ENCODE measurements around the gene SLC22A15. TPM values are rescaled to one million over a fixed set of nuclear protein-coding genes. Genes with fewer than 3 reads are reported as not detected.

Gene SLC22A15
- total and polyA plus RNA-seq, 8 donors = 1.5 to 4.9 (median 3.3) TPM

- H3K27me3 ChIP-seq = no peaks in the 10 kb centered on the region
- H3K4me1 ChIP-seq = no peaks in the 10 kb centered on the region
- FAIRE-seq = no peak
- H3K4me3 ChIP-seq = no peak overlapping the region
- WGBS, 2 donors = 76 to 78% methylated on average over 6 of the region's 6 CpGs
- no peaks in the 10 kb centered on the region for H3K36me3 ChIP-seq
- ATAC-seq = no peak
- TF ChIP-seq, protein P1, sequence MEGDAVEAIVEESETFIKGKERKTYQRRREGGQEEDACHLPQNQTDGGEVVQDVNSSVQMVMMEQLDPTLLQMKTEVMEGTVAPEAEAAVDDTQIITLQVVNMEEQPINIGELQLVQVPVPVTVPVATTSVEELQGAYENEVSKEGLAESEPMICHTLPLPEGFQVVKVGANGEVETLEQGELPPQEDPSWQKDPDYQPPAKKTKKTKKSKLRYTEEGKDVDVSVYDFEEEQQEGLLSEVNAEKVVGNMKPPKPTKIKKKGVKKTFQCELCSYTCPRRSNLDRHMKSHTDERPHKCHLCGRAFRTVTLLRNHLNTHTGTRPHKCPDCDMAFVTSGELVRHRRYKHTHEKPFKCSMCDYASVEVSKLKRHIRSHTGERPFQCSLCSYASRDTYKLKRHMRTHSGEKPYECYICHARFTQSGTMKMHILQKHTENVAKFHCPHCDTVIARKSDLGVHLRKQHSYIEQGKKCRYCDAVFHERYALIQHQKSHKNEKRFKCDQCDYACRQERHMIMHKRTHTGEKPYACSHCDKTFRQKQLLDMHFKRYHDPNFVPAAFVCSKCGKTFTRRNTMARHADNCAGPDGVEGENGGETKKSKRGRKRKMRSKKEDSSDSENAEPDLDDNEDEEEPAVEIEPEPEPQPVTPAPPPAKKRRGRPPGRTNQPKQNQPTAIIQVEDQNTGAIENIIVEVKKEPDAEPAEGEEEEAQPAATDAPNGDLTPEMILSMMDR (IDR thresholded peaks at IDR 0.05) = no peak
- H3K27ac ChIP-seq = no peak overlapping the region
- no peak for DNase-seq
- intact Hi-C loops (cut with DNase I) = no loop called here
- no peaks in the 10 kb centered on the region for H3K9me3 ChIP-seq
Measured at GRCh38 chr1:115939455-115939854, 36.9 kb upstream of the SLC22A15 start.

DNA sequence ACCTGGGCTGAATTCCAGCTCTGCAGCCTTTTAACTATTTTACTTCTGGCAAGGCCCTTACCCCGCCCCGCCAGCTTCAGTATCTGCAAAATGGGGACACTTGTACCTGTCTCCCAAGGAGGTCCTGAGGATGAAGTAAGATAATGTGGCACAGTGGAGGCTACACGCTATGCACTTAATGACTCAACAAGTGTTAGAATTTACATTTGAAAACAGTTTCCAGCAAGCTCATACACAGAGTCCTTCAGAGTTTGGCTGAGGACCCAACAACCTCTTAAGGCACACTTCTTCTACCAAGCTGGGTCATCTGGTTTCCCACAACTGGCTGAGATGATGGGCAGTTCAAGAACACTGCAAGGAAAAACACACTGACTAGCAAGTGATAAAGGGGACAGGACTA lies 30.2 kb upstream of the SLC22A15 start:
- Histone ChIP-seq H3K36me3 (no peaks in the 10 kb centered on the region), H3K4me3 (no peak overlapping the region), H3K27ac (no peak overlapping the region), H3K9me3 (no peaks in the 10 kb centered on the region), H3K27me3 (no peaks in the 10 kb centered on the region), H3K4me1 (no peaks in the 10 kb centered on the region)
- DNase-seq (no peak), ATAC-seq (no peak), FAIRE-seq (no peak)
- WGBS, 2 donors = 52 to 58% methylated on average over 3 of the region's 3 CpGs
- intact Hi-C loops (cut with DNase I) = no loop called here
- TF ChIP-seq, protein P1 (IDR thresholded peaks at IDR 0.05) = no peak

DNA sequence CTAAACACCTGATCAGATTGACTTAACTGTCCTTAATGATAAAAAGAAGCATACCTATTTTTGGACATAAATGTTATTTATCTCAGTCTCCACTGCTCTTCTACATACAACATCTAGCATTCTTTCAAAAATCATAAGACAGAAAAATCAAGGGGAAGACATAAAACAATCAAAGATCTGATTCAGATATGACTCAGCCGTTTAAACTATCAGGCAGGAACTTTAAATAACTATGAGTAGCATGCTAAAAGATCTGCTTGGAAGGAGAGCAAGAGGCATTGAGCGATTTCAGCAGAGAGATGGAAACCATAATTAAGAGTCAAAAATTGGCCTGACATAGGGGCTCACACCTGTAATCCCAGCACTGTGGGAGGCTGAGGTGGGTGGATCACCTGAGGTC lies 27.2 kb upstream of the SLC22A15 start:
- no peak for DNase-seq
- FAIRE-seq = no peak
- 71 to 80% methylated on average over 2 of the region's 2 CpGs for WGBS, 2 donors
- Histone ChIP-seq H3K4me1 (peaks cover 0 to 8% (median 0%) of the 10 kb centered on the region in 3 donors), H3K4me3 (no peak overlapping the region), H3K27ac (no peak overlapping the region), H3K9me3 (no peaks in the 10 kb centered on the region), H3K27me3 (no peaks in the 10 kb centered on the region), H3K36me3 (no peaks in the 10 kb centered on the region)
- TF ChIP-seq, protein P1 (IDR thresholded peaks at IDR 0.05) = no peak
- no peak for ATAC-seq
- intact Hi-C loops (cut with DNase I) = no loop called here

GRCh38 chr1:115951560-115951959 lies 24.8 kb upstream of the SLC22A15 start:
- no peak for DNase-seq
- ATAC-seq = no peak
- H3K4me3 ChIP-seq = no peak overlapping the region
- H3K4me1 ChIP-seq = peaks cover 0 to 8% (median 0%) of the 10 kb centered on the region in 3 donors
- H3K9me3 ChIP-seq = no peaks in the 10 kb centered on the region
- TF ChIP-seq, protein P1 (IDR thresholded peaks at IDR 0.05) = no peak
- FAIRE-seq = no peak
- no peaks in the 10 kb centered on the region for H3K27me3 ChIP-seq
- H3K36me3 ChIP-seq = no peaks in the 10 kb centered on the region
- no peak overlapping the region for H3K27ac ChIP-seq
- intact Hi-C loops (cut with DNase I) = no loop called here

DNA sequence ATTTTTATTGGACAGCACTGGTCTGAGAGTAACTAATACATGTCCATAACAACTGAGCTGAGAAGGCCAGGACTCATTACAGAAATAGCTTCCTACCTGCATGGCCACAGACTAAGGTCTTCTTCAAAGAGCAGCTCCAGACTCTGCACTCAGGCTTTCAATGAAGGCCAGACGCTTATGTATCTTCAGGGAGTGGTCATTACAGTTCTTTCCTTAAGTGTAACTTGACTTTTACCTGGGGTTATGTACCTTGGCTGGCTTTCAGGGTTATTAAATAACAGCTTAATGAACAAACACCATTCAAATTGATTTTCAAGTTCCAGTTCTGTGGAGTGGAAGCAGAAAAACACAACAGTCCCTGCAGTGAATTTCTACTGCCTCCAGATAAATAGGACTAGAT lies 23.8 kb upstream of the SLC22A15 start:
- DNase-seq = no peak
- FAIRE-seq = no peak
- WGBS, 2 donors = 0% methylated on average over 1 of the region's 1 CpG
- H3K4me1 ChIP-seq = peaks cover 0 to 8% (median 0%) of the 10 kb centered on the region in 3 donors
- H3K27me3 ChIP-seq = no peaks in the 10 kb centered on the region
- ATAC-seq = peak; percentile 32 to 66 (median 50)
- intact Hi-C loops (cut with DNase I) = no loop called here
- H3K36me3 ChIP-seq = no peaks in the 10 kb centered on the region
- TF ChIP-seq, protein P1 (IDR thresholded peaks at IDR 0.05) = no peak
- H3K4me3 ChIP-seq = no peak overlapping the region
- no peak overlapping the region for H3K27ac ChIP-seq
- H3K9me3 ChIP-seq = no peaks in the 10 kb centered on the region
